Astrocyte of the hippocampus (primary cell): Measurements from ENCODE around the gene PIK3CA.
"Not testable (repeated sequence)": the region's sequence is repeated elsewhere in the genome, so short reads cannot be mapped to it uniquely, and the experiment has no call there.

Experiments
- DNase-seq: peaks from one replicate; pipeline ENCODE4 v3.0.0; 2011; ENCODE audit warnings: low read depth, low spot score

The PIK3CA gene

DNA sequence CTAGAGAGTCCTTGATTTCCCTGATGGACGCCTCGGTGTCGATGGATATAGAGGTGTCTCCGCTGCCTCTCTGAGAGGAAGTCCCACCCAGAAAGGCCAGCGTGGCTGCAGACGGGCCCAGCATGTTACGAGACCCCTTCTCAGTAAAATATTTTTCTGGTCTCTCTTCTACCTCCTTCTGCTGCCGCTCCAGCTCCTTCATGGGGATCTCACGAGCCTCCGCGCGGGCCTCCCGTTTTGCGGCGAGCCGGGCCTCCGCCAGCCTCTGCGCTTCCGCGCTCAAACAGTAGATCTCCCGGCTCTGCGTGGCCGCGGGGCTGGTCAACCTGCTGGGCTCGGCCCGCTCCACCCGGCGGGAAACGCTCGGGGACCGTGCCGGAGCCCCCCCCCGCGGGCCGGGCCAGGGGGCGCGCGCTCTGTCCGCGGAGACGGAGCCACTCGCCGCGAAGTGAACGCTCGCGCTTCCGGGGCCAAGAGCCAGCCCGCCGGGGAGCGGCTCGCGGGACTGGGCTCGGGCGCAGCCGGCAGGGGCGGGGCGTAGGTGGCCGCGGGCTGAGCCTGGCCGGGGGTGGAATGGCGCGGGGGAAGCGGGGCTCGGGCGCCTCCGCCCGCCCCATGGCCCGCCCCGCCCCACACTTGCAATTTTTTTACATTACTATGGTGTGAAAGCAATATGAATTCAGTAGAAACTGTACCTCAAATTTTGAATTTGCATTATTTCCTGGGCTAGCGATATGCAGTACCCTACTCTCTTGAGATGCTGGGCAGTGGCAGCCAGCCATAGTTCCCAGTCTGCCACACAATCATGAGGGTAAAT is 113.0 kb downstream of the PIK3CA start:
- peak; percentile 89 for DNase-seq

- no peak for DNase-seq
Measured at GRCh38 chr3:179263134-179263533, 115.0 kb downstream of the PIK3CA start.

GRCh38 chr3:179264449-179264848 is 116.3 kb downstream of the PIK3CA start:
- no peak for DNase-seq

GRCh38 chr3:179265092-179265491 is 116.9 kb downstream of the PIK3CA start:
- no peak for DNase-seq

DNA sequence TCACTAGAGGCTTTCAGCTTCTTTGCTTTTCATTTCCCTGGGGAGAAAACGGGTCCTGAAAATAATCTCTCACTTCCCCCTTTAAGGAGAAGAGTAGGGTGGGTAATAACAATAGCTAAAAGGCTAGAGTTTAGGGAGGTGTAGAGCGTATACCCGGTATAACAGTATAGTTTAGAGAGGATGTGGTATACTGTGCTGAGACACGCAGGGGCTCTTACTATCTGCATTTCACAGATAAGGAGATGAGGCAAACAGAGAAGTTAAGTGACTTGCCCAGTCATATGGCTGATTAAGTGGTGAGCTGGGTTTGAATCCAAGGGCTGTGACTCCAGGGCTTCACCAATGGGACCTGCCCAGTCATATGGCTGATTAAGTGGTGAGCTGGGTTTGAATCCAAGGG is 117.7 kb downstream of the PIK3CA start:
- DNase-seq = no peak

GRCh38 chr3:179266701-179267211 is 118.6 kb downstream of the PIK3CA start:
- DNase-seq = no peak

- DNase-seq = no peak
Measured at GRCh38 chr3:179268400-179269051, 120.4 kb downstream of the PIK3CA start.

- DNase-seq = no peak
Measured at GRCh38 chr3:179269152-179269707, 121.1 kb downstream of the PIK3CA start.

GRCh38 chr3:179272385-179272784 is 124.2 kb downstream of the PIK3CA start:
- peak; percentile 36 for DNase-seq

- not testable (repeated sequence) for DNase-seq
Measured at GRCh38 chr3:179274434-179274833, 126.3 kb downstream of the PIK3CA start.

DNA sequence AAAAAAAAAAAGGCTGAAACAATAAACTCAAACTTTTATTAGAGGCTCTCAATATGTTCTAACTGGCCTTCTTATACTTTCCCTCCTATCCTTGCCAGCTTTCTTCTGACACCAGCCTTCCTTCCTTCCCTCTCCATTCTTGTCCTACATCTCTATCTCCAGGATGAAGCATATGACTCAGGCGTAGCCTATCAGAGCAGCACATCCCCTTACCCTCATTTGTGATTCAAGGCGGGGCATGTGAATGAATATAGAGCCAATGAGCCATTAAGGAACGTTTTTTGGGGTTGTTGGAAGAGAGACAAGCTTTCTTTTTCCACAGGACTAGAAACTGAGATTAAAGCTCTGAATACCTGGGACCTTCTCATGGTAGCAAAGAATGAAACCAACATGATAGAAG is 127.8 kb downstream of the PIK3CA start:
- DNase-seq = no peak

GRCh38 chr3:179276743-179277142 is 128.6 kb downstream of the PIK3CA start:
- DNase-seq = no peak

GRCh38 chr3:179278151-179278550 is 130.0 kb downstream of the PIK3CA start:
- no peak for DNase-seq

- DNase-seq = no peak
Measured at GRCh38 chr3:179278932-179279693, 131.0 kb downstream of the PIK3CA start.

GRCh38 chr3:179279837-179280236 is 131.7 kb downstream of the PIK3CA start:
- DNase-seq = no peak

DNA sequence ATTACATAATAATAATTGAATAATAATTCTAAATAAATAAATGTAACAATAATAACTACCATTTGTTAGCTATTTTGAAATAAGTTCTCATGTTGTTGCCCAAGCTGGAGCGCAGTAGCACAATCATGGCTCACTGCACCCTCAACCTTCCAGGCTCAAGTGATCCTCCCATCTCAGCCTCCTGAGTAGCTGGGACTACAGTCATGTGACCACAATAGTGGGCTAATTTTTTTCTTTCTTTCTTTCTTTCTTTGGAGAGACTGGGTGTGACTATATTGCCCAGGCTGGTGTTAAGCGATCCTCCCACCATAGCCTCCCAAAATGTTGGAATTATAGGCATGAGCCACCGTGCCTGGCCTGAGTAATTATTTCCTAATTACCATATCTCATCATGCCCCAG is 133.7 kb downstream of the PIK3CA start:
- DNase-seq = no peak

DNA sequence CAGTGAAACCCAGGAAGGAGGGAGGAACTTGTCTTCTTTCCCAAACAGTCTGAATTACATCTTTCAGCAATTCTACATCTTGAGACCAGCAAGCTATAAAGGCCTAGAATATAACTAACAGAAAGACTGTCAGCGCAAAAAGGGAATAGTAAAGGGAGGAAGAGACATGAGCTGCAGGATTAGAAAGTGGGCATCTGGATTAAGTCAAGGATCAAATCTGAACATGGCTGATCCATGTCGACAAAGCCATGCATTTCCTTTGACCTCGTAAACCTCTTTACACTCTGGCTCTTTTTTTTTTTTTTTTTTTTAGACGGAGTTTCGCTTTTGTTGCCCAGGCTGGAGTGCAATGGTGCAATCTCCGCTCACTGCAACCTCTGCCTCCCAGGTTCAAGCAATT is 138.2 kb downstream of the PIK3CA start:
- no peak for DNase-seq

- no peak for DNase-seq
Measured at GRCh38 chr3:179288845-179289244, 140.7 kb downstream of the PIK3CA start.

- no peak for DNase-seq
Measured at GRCh38 chr3:179289295-179289694, 141.1 kb downstream of the PIK3CA start.
